DMS114 treated with DMSO at 0.1 percent for 48 hours (cell line): ENCODE data around the gene SDF2.
"Not testable (repeated sequence)": the region's sequence is repeated elsewhere in the genome, so short reads cannot be mapped to it uniquely, and the experiment has no call there.

Experiments used
- DNase-seq: peaks from one replicate; lab custom pipeline; 2025; ENCODE audit not compliant: unreplicated experiment; lab: John Stamatoyannopoulos, UW

Gene SDF2

DNA sequence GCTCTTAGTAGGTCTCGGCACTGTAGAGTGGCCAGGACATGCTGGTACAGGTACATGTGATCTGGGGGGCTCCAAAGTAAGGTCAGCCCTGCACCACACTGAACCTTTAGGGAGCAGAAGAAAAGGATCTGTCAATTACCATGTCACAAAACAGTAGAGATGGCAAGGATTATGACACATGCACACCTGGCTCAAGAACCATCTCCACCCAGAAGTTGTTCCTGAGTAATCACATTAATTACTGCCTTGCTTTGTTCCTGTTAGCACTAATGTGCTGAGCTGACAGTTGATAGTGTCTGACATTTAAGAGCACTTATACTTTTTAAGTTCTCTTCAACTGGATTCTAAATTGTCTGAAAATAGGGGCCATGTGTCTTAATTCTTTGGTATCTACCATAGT, 26.2 kb downstream of the SDF2 start:
- DNase-seq, result no peak

DNA sequence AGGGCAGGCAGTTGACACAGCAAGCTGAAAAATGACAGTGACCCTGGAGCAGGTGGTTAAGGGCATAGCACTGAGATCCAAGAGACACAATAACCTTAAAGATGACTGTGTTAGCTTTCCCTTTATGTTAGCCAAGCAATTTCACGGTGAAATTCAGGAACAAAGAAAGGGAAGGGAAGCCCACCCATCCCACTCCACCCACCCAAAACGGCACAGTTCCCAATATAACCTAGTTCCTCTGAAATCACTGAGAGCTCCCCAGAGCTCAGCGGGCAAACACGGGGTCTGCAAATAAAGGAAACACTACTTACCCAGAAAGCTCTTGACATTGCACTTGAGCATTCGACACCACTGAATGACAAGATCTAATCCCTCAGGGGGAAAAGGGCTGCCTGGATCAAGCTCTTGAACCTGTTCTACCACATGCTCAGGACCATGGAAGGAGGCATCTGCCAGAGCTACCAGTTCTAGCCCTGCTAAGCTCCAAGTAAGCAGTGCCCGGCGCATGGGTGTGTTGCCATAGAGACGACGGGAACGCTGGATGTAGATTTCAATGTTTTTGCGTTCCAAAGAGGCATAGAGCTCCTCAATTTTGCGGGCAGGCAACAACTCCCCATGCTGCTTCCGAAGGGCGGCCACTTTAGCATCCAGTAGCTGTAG, 27.4 kb downstream of the SDF2 start:
- no peak for DNase-seq

DNA sequence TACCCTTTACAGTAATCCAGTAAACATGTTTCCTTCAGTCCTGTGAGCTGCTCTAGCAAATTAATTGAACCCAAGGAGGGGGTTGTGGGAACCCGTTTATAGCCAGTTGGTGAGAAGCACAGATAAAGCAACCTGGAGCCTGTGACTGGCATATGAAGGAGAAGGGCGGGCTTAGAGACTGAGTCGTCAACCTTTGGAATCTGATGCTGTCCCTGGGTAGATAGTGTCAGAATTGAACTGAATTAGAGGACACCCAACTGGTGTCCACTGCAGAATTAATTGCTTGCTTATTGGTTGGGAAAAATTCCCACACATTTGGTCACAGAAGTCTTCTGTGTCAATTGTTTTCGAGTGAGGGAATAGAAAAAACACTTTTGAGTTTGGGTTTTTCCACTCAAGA, 34.9 kb downstream of the SDF2 start:
- DNase-seq, result no peak

DNA sequence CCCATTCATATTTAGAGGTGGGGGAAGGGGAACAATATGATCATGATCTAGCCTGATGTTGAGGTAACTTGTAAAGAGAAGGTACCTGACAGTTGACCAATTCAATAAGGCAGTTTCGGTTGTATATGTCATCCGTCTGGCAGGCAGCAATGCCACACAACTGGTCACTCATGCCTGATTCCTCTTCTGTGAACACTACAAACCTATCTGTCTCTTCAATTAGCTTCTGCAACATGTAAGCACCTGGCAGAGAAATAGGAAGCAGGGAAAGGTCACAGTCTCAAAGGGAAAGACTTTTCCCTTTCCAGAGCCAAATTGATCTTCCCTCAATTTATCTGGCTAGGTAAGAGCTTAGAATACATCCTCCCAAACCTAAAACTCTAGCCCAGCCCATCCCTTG, 37.6 kb downstream of the SDF2 start:
- DNase-seq, result no peak

DNA sequence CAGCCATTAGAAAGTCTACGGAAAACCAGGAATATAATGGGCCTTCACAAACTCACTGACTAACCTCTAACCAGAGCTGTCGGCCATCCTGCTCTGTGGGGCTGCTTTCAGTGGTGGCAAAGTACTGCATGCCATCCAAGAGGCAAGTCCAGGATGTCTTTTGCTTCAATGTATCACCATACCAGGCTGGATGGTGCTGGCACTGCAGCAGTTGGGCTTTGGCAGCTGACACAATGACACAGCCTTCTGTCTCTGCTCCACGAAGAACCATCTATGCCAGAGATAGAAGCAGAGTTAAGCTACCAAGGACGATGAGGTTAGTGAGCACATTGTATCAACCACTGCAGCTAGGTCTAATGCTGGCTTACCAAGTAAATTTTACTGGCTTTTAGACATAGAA, 38.0 kb downstream of the SDF2 start:
- no peak for DNase-seq

DNA sequence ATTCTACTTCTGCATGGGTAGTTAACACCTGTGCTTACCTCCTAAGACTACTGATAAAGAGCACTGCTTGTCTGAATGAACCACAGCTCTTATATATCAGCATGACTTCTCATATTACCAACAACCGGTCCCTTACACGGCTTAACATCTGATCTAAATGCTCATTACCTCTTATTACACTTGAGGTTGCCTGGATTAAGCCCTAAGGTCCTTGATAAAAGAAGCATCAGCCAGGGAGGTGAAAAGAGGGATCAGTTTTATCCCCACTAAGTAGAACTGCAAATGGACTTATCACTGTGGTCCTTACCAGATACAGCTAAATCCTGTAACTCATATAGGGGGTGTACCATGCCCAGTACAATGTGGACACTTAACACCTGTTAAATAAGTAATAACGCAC, 39.5 kb downstream of the SDF2 start:
- DNase-seq, result no peak

DNA sequence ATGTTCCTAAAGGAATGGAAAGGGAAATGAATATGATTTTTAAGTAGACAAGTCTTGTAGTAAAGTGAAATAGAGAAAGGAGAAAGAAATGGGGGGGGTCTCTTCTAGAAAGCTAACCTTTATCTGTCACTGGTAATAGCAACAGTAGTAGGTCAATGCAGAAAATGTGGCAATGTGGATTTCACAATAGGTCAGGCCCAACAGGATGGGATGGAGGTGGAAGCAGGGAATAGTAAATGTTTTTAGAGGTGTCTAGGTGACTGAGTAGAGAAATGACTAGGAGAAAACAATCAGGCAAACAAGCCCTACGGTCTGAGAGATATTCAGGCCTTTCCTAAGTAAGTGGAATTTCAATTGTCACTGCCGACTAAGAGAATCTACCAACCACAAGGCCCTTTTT, 41.7 kb downstream of the SDF2 start:
- DNase-seq, result no peak

DNA sequence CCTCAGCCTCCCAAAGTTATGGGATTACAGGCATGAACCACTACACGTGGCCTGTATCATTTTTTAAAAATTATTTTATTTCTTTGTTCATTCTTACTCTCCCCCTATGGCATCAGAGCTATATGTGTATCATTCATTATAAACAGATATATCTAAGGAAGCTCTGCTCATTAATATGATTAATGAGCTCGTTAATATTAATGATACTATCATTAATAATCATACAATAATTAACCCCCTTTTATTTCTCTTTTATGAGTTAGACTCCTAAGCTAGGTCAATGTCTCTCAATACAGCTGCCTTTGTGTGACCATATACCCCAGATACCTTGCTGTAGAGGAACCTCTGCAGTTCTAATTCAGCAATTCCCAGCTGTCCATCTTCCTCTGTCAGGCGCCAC, 43.2 kb downstream of the SDF2 start:
- DNase-seq, result no peak

DNA sequence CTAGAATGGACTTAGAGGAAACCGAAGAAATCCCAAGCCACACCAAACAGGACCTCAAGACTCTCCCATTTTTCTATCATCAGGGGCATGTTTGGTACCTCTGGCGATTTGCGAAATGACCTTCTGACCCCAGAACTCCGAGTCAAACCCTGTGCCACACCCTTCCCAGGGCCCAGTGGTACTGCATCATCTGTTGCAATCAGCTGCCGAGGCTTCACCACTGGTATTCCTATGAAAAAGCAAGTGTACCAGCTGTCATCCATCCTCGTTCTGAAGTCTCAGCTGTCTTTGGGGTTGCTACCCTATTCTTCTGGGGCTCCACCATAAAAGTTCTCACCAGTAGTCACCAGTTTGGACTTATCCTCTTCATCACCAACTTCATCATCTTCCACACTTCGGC, 45.4 kb downstream of the SDF2 start:
- no peak for DNase-seq

DNA sequence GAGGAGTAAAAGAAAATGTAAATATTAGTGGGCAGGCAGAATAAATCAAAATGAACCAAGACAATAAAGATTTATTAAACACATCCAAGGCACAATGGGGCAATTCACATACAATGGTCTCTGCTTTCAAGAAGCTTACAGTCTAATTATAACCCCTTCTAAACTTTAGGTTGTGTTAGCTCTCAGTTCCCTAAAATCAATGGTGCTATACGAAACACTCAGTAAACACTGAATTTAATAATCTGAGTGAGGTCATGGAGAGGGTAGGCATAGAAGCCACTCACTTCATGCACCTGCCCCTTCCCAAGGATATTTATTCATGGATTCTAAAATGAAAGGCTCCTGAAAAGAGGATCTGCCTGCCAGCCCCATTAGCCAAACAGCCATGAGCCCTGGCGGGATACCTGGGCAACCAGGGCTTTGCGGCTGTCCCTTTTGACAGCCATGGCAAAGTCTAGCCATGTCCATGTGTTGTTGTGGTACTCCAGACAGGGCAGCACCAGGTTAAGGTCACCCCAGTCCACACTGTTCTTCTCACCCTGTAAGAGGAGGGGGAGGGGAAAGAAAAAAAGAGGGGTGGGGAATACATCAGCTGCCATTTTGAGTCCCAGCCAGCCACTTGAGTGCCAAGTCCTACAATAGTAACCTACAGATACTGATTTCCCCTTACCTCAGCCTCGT, 46.3 kb downstream of the SDF2 start:
- DNase-seq, result no peak

DNA sequence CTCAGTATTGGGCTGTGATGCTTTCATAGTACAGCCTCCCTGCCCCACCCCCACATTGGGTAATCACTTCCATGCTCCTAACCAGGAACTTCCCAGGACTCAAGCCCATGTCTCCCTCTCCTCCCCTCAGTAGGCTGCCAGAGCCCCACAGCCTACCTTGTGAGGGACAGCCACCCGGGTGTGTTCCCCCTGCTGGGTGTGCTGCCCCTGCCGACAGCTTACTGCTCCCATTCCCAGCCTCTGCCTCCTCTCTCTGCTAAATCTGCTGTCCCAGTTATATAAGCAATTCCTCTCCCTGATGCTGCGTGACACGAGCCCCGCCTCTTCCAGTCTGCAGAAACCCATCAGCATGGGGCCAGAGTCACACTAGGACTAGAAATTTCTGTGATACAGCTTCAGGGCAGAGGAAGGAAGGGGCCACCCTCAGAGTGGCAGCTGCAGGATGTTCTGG, 47.8 kb downstream of the SDF2 start, which contains the start of gene RSKR:
Gene RSKR (minus strand): TSS at position 255 of the 451 bp plus-strand sequence. CDS start 24 bp downstream, at position 231.
- no peak for DNase-seq

DNA sequence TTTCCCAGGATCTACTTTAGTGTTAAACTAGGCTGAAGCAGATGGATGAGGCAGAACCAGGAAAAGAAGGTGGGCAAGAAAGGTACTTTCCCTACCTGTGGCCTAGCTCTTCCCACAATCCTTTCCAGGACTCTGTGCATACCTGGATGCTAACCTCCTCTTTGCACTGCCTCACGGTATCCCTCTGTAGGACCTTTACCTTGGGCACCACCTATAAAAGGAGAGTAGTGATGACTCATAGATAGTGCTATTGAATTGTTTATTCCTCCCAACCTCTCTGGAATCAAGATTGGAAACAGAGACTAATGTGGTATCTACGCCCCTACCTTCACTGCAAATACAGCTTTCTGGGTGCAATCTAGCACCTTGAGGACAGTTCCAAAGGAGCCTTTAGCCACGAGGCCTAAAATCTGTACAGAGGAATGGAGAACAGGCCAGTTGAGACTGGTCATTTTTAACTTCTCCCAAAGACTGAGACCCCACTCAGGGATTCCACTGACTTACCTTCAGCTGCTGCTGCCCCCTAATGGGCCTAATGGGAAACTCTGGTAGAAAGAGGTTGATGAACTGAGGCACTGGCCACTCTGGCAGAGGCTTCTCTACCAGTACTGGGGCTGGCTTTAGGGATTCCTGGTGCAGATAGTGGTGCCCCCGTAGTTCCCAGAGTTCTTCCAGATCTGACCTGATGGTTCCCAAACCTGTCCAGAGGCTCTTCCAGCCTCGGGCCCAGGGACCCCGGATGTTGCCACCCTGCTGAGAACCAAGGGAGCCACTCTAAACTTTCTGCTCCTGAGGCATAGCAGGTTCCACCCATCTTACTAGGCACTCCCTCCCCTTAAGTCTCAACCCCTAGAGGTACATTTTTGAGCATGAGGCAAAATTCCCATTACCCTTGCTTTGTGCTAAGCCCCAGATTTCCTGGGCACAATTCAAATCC, 48.5 kb downstream of the SDF2 start:
- DNase-seq, result no peak

DNA sequence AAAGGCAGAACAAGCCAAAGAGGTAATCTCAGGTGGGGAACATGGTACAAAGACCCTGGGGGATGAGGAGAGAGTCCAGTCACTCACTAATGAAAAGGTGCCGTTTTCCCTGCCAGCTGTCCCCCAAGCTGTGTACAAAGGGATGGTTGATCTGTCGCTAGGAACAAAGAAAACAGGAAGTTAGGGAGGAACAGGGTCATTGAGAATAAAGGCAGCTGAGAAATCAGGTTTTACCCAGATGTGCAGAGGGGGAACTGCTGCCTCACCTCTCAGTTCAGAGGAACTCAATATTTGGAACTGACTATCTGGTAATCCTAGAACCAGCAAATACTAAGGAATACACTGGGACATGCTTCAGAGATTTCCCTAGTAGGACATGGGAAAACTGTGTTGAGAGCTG, 49.2 kb downstream of the SDF2 start:
- no peak for DNase-seq

DNA sequence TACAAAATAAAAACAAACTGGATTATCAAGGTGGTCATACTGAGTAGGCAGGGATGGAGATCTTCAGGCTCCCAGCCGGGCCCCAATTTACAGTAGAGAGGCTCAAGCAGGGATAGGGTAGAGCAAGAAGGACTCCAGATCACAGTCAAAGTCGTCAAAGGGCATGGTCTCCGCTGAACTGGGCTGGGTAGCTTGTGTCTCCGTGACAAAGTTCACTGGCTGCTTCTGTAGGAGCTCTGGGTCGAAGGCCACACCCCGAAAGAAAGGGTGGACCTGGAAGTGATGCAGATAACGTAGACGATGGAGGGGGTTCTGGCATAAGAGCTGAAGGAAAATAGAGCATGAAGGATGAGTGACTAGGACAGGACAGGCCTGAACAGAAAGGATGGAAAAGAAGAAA, 51.3 kb downstream of the SDF2 start:
- DNase-seq, result no peak

DNA sequence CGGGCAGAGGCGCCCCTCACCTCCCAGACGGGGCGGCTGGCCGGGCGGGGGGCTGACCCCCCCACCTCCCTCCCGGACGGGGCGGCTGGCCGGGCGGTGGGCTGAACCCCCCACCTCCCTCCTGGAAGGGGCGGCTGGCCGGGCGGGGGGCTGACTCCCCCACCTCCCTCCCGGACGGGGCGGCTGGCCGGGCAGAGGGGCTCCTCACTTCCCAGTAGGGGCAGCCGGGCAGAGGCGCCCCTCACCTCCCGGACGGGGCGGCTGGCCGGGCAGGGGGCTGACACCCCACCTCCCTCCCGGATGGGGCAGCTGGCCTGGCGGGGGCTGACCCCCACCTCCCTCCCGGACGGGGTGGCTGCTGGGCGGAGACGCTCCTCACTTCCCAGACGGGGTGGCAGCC, 57.7 kb downstream of the SDF2 start:
- DNase-seq, result not testable (repeated sequence)

DNA sequence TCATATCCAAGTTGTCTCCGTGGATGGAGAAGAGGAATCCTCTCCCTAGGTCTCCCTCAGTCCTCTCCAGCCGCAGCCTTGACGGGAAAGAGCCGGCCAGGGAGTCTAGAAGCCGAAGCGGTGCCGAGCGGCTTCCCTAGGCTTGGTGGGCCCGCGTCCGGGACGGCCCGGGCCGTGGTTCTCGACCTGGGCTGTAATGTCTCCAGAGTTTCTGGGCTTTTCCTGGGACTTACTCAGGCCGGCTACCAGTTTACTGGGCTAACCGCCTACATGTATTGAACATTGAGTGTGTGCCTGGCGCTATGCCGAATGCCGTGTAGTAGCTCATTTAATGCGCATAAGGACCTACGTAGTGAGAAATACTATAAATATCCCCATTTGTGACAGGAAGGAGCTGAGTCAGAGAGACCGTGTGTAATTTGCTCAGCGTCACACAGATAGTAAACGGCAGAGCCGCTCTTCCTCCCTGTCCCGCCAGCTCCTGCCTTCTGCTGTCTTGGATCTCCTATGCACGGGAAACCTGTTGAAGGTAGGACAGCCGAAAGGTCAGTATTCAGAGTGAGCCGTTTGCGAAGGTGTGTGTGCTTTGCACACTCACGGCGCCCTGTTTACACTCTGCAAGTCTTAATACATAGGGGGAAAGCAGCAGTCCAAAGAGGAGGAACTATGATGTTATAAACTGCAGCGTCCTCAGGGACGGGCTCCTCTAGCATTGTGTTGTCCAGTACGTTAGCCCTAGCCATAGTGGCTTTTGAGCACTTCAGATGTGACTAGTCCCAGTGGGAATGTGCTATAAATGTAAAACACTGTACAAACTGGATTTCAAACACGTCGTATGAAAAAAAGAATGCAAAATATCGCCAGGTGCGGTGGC, 62.2 kb downstream of the SDF2 start:
- DNase-seq, result peak; percentile 52

DNA sequence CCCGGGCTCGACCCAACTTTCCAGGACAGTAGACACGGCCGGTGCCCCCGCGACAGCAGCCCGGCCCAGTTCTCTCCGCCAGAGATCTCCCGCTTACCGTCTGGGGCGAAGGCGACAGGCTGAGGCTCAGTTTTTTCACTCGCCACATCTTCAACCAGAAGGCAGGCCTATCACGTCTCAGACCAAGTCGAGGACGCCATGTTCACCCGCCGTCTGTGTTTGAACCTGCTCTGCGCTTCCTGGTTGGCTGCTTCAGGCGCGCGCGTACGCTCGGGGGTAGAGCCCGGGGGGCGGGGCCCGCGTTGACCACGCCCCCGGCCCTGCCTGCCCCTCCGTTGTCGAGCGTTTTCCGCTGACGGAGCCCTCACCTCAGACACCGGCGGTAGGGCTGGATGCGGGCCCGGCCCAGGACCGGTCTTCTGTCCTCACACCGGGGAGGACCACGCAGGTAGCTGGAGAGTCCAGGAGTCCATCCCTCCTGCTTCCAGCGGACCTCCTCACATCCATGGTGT, 62.9 kb downstream of the SDF2 start, which contains the start of gene SPAG5:
Gene SPAG5 (minus strand): TSS at position 227 of the 512 bp plus-strand sequence. CDS start 79 bp downstream, at position 148.
- DNase-seq, result peak; percentile 87

DNA sequence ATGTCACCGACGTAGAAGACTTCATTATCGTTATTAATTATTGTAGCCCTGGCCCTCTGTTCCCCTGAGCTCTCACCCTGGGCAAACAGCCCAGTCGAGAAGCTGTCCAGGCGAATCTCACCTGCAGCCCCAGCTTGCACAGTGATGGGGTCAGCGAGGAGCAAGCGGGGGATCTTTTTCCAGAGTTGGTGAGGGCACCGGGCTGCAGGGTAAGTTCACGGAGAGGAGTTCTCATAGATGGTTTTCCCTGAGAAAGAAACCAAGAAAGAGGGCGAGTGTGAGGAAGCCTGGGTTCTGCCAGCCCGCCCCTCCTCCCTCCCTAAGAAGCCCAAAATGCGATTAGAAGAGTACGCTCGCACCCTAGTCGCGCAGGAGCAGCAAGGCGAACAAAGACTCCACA, 63.3 kb downstream of the SDF2 start:
- no peak for DNase-seq
